NOMO-1 treated with DMSO at 0.1 percent for 48 hours (cell line): ENCODE results near the gene ZNF558.

Source experiments
- DNase-seq: peaks from one replicate; lab custom pipeline; 2025; ENCODE audit not compliant: unreplicated experiment; lab: John Stamatoyannopoulos, UW

The ZNF558 gene

DNA sequence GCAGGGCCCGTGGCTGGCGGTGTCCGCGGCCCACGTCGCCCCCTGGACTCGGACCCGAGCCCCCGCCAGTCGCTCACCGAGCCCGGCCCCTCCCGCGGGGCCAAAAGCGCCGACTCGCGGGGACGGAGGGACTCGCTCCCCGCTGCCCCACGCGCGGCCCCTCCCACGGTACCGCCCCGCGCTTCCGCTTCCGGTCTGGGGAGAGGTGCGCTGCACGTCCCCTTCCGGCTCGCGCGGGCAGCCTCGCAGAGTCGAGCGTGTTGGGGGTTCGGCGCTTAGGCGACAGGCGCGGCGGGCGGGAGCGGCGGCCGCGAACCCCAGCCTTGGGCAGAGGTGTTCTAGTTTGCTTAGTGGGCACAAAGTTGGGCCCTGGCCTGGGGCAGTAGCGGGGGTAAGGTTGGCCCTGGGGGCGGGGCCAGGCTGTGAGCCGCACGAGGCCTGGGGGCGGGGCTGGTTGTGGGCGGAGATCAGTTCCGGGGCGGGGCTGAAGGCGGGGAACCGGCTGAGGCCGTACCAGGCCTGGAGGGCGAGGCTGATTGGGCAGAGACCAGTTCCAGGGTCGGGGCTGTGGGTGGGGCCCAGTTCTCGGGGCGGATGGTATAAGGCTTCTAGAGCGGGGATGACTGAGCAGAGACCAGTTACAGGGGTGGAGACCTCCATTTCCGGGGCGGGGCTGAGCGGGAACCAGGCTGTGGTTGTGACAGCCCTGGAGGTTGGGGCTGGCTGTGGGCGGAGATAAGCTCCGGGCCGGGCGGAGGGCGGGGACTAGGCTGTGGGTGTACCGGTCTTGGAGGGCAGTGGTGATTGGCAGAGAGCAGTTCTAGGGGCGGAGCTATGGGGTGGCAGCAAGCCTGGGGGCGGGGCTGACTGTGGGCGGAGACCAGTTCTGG lies at the start of gene ZNF558, which contains the start of gene MBD3L1:
ZNF558 (minus strand) TSS at position 173 of the 890 bp plus-strand sequence. CDS start 9,645 bp downstream, outside the sequence.
MBD3L1 (plus strand) TSS at position 246 of the 890 bp plus-strand sequence. CDS start 10,302 bp downstream, outside the sequence.
- peak; percentile 98 for DNase-seq

DNA sequence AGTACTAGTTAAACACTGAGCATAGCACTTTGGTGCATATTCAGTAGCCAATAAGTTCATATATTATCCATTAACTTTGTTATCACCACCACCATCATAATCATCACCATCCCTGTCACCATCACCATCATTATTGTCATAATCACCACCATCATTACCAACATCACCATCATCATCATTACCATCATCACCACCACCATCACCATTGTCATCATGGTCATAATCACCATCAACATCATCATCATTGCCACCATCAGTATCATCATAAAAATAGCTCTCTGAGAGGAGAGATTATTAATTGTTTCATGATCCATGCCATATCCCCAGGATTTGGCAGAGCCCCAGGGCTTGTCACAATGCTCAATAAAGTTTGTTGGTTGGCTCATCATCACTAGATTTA lies 49.4 kb upstream of the ZNF558 start:
- no peak for DNase-seq

DNA sequence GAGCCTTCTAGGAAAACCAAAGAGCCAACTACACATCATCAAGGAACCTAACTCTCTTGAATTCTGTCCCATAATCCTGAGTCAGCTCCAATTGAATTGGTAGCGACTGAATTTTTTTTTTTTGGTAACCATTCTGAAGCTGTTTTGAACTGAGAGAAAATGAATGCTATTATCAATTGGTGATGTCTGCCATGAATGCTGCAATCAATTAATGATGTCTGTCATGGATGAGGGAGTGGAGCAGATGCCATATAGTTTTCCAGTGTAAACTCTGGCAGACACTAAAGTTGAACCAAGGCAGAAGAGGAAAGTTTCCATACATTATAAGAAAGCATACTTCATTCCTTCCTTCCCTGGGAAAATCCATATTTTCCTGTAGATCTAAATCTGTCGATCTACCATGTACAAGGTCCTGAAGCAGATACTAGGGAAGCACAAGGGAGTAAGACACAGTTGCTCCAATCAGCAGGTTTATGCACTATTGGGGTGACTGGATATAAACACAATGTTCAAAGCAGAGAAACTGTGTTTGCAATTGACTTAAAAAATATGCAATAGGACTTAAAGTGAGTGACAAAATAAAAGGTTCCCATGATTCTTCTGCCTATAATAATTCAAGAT lies 48.9 kb upstream of the ZNF558 start:
- DNase-seq = no peak

DNA sequence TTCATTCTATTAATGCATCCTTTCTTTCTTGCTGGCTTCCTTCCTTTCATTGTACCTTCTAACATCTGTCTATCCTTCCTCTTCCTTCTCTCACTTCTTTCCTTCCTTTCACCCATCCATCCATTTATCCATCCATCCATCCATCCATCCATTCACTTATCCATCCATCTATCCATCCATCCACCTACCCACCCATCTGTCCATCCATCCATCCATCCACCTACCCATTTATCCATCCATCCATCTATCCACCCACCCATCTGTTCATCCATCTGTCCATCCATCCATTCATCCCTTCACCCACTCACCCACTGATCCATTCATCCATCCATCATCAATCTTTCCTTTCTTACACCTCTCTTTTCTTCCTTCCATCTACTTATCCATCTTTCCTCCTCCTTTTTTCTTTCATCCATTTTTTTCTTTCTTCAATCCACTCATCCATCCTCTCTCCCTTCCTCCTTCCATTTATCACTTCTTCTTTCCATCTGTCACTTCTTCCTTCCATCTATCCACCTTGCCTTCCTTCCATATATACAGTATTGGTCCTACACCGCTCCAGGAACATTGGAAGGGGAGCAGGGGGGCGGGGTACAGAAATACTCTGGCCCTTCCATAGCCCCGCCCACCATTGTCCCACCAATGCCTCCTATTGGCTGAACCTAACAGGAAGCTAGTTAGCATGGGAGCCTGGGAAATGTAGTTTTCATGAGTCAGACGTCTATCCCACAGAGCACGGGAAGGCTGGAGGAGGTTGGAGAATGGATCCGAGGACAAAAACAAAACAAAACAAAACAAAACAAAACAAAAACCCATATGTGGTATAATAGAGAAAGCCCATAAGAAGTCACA lies 46.0 kb upstream of the ZNF558 start:
- DNase-seq = no peak

DNA sequence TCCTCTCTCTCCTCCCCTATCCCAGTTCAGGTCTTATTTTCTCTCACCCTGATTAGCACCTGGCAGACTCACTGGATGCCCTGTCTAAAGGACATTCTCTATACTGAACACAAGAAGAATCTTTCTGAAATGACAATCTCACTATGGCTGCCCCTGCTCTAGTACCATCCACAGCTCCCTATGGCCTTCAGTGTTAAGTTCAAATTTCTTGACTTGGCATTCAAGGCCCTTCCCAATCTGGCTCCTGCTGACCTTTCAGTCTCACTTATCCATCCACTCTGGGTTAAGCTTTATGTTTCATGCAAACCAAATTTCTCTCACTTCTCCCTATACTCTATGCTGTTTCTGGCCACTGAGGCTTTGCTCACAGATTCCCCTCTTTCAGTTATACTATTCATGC lies 34.2 kb upstream of the ZNF558 start:
- no peak for DNase-seq

DNA sequence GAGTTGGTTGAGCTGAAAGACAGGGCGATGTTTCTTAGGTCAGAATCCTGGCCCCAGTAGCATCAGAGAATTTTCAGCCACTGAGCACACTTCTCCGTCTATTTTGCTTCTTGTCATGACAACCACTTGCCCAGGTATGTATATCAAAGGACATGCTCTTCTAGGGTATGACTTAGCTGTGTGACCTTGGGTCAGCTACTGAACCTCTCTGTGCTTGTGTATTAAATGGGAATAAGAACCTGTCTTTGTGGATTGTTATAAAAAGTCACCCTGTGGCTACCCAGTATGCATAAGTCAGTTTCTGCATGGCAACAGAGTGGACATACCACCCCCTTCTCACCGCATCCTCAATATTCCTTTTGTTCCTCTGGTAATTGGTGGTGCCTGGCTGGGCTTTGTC lies 26.2 kb upstream of the ZNF558 start:
- no peak for DNase-seq

DNA sequence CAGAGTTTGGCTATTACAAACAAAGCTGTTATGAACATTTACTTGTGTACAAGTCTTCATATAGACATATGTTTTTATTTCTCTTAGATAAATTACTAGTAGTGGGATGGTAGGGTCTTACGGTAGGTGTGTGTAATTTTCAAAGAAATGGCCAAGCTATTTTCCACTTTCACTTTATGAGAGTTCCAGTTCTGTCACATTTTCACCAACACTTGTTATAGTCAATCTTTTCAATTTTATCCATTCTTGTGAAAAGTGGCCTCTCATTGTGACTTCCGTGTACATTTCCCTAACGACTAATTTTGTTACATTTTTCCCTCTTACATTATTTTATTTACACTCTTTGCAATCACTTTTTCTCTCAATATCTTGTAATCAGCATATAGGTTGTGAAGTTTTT lies 18.4 kb upstream of the ZNF558 start:
- no peak for DNase-seq

DNA sequence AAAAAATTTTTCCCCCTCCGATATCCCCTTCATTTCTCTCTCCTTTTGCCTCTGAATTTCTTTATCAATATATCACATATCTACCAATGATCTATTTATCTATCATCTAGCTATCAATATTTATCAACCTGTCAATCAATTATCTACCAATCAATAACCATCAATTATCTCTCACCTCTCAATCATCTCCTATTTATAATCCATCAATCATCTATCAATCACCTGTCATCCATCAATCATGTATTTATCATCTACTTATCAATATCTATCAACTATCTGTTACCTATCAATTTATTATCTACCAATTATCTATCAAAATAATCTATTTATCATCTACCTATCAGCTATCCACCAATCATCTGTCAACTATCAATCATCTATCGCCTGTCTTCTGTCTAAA lies 17.1 kb upstream of the ZNF558 start:
- no peak for DNase-seq

DNA sequence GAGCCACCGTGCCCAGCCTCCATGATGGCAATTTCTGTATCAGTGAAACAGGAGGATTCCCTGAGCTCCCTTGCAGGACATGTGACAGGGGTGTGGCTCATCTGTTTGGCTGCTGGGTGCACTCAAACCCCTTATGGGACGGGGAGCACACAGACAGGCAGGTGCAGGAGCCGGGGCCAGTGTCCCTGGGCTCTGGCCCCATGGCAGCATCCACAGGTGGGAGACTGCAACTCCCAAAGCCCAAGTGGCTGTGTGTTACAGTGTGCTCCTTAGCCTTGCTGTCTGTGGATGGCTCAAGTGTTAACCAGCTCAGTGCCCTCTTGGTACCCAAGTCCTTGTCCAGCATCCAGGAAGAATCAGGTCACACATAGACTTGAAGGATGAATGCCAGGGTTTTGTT lies 14.7 kb upstream of the ZNF558 start:
- no peak for DNase-seq

DNA sequence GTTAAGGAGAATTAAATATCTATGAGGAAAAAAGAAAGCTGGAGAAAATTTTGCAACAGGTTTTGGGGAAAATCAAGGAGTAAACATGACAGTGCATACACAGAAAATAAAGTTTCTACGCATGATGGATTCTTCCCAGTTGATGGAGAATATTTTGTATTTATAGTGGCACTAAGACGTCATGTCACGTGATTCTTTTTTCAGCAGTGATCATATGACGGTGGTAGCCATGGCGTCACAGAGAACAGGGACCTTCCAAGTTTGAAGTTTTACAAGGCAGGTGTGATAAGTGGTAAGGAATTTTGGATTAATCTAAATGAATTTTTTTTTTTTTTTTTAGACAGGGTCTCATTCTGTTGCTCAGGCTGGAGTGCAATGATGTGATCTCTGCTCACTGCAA lies 8.6 kb upstream of the ZNF558 start:
- no peak for DNase-seq

DNA sequence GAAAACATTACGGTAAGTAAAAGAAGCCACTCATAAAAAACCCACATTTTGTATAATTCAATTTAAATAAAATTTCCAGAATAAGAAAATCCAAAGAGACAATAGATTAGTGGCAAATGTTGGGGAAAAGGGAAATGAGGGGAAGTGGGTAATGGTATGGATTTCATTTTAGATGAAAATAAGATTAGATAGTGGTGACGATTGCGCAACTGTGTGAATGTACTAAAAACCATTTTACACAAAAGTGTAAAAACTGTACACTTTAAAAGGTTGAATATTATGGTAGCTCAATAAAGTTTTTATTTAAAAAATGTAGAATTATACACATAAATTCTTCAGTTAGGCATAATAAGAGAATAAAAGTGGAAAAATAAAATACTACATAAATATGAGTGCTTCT lies 3.8 kb upstream of the ZNF558 start:
- no peak for DNase-seq

DNA sequence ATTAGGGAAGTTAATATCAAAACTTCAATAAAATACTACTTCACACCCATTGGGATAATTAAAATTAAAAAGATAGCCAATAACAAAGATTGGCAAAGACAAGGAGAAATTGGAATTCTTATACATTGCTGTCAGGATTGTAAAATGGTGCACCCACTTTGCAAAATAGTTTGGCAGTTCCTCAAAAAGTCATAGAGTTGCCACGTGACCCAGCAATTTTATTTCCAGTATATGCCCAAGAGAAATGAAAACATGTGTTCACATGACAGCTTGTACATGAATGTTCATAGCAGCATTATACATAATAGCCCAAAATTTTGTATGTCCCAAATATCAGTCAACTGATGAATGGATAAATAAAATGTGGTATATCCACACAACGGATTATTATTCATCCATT lies 3.3 kb upstream of the ZNF558 start:
- no peak for DNase-seq

DNA sequence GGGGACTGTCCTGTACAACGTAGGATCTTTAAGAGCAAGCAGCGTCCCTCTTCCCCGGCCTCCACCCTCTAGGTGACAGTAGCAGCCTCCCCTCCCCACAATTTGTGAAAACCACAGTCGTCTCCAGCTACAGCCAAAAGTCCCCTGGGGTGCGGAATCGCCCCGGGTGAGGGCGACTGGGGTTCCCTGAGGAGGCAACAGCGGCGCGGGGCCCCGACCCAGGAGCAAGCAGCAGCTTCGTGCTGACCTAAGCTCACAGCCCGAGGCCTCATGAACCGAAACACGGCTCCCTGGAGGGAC lies 322 bp downstream of the ZNF558 start:
- peak; percentile 45 for DNase-seq

DNA sequence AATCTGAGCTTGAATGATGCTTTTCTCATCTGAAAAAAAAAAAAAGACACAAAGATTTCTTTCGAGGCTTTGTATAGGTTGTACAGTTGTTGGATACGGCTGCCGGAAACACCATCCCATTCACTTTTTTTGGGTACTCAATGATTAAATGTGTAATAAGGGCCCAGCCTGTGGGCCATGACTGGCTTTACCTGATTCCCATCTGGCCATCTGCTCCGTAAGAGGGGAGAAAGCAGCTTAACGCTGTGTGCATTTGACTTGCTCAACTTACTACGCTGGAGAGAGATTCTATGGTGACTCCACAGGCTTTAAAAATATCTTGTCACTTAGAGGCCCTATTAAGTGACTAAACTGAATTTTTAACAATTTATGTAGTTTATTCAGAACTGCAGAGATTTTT lies 731 bp downstream of the ZNF558 start:
- DNase-seq = no peak

DNA sequence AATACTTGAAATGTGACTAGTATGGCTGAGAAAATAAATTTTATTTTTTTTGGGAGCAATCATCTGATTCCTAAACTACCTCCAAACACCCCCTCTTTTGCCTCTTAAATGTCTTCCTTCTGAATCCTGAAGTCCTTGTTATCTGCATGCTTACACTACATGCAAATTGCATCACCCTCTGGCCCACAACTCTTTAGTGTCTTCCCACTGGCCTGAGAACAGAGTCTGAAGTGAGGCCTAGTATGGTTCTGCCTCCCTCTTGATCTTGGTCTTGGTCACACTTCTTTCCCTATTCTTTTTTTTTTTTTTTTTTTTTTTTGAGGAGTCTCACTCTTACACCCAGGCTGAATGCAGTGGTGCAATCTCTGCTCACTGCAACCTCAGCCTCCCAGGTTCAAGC lies 4.8 kb downstream of the ZNF558 start:
- no peak for DNase-seq

DNA sequence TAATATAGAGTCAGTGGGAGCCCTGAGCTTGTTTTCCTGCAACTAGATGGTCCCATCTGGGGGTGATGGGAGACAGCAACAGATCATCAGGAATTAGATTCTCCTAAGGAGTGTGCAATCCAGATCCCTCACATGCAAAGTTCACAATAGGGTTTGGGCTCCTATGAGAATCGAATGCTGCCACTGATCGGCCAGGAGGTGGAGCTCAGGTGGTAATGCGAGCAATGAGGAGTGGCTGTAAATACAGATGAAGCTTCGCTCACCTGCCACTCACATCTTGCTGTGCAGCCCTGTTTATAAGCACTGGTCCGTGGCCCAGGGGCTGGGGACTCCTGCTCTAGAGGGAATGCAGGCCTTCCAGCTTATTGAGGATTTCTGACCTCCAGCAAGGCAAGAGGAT lies 5.7 kb downstream of the ZNF558 start:
- no peak for DNase-seq

DNA sequence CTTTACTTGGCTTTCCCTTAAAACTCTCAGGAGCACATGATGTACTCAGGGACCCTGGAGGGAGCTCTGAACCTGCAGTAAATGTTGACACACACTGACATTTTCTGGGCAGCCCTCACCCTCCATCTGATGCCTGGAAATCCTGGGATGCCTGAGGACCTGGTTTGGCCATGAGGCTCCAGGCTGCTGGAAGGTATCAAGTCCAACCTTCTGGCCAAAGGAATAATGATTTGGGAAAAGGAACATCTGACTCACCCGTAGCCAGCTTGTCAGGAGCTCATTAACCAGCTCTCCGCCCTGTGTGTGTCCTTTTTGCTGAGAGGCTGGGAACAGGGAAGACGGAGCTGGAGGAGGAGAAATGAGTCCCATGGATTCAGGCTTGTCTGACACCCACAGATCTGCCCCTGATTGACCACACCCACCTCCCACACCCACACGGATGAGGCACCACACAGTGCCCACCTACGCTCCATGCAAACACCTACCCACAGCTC lies 10.3 kb downstream of the ZNF558 start:
- no peak for DNase-seq

DNA sequence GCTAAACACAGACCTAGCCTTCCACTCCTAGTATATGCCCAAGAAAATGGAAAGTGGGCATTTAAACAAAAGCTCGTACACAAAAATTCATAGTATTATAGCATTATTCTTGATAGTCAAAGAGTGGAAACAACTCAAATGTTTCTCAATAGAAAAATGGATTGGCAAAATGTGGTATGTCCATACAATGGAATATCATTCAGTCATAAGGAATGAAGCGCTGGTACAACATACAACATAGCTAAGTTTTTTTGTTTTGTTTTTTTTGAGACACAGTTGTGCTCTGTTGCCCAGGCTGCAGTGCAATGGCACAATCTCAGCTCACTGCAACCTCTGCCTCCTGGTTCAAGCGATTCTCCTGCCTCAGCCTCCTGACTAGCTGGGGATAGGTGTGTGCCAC lies 11.9 kb downstream of the ZNF558 start:
- no peak for DNase-seq

DNA sequence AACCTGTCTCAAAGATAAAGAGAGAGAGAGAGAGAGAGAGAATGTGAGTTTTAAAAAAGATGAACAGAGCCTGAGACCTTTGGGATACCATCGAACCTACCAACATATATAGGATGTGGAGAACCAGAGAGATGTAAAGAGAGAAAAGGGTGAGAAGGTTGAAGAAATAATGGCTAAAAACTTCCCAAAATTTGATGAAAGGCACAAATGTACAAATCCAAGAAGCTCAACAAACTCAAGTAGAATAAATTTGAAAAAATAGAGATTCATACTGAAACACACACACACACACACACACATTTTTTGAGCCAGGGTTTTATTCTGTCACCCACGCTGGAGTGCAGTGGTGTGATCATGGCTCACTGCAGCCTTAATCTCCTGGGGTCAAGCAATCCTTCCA lies 16.3 kb downstream of the ZNF558 start:
- no peak for DNase-seq

DNA sequence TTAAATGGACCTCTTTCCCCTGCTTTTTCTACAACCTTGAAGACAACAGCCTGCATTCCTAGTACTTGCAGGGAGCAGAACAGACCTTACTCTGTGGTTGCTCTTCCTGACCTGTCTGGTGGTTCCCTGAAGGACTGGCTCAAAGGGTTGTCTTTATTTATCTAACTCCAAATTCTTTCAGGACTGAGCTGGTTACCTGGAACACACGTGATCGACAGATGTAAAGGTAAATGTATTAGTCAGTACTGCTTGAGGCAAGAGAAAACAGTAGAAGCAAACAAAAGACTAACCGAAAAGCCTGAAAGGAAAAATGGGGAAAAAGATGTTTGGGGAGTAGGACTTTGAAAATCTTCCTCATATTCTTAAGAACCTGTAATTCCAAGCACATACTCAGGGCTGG lies 17.9 kb downstream of the ZNF558 start:
- no peak for DNase-seq

DNA sequence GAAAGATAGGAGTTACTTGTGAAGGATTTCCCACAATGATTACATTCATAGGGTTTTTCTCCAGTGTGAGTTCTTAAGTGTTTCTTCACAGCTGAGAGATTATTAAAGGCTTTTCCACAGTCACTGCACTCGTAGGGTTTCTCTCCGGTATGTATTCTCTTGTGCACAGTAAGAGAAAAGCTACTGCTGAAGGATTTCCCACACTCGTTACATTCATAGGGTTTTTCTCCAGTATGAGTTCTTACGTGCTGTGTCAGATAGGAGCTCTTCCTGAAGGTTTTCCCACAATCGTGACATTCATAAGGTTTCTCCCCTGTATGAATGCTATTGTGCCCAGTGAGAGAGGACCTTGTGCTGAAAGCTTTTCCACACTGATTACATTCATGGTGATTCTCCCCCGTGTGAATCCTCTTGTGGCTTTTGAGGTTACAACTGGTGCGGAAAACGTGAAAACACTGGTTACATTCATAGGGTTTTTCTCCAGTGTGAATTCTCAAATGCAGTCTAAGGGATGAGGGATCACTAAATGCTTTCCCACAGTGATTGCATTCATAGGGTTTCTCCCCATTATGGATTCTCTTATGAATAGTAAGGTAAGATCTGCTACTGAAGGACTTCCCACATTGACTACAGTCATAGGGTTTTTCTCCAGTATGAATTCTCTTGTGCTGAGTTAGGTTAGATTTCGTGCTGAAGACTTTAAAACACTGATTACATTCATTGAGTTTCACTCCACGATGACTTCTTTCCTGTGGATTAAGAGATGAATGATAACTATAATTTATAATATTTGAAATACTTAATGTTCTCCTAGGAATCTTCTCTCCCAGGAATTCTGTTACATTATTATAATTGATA lies 20.6 kb downstream of the ZNF558 start:
- DNase-seq = no peak
